NCI-H2107 treated with DMSO at 0.1 percent for 48 hours (cell line): ENCODE results near the gene LHFPL6.
A peak's percentile ranks its signal among the peaks of the same experiment; 100 is the strongest.

Experiments used
- DNase-seq: peaks from one replicate; lab custom pipeline; 2025; ENCODE audit not compliant: unreplicated experiment; lab: John Stamatoyannopoulos, UW

Gene LHFPL6

GRCh38 chr13:39602614-39603366, at the start of gene LHFPL6:
Gene LHFPL6 (minus strand): TSS chr13:39603193.
- DNase-seq = peak; percentile 58

DNA sequence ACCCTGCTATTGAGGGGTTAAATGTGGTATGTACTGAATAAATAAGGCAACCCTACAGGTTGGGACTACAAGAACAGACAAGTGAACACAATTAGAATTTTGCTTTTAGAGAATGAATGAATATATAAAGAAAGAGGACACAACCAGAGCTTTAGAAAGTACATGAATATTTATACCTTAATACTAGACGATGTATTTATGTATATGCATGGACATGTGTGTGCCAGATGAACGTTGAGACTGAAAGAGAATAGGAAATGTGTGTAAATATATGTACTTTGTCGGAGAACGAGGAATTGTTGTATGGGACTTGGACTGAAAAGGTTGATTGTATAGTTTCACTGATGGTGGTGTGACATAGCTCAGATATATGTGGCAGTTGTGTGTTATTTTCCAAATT, 43.1 kb upstream of the LHFPL6 start:
- DNase-seq = no peak

DNA sequence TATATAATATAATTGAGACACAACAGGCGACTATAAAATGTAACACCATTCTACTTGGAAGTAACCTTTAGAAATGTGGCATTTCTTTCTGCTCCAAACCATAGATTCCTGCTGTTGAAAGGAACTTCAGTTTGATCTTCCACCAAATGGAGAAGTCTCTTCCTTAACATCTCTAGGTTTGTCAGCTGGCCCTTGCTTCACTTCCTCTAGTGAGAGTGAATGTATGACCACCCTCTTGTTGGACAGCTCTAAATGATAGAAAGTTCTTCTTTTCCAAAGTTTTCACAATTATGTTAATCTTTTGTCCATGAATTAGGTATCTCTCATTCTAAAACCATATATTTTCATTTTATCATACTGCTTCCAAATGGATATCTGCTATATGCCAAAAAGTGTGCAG, 38.7 kb upstream of the LHFPL6 start:
- no peak for DNase-seq

DNA sequence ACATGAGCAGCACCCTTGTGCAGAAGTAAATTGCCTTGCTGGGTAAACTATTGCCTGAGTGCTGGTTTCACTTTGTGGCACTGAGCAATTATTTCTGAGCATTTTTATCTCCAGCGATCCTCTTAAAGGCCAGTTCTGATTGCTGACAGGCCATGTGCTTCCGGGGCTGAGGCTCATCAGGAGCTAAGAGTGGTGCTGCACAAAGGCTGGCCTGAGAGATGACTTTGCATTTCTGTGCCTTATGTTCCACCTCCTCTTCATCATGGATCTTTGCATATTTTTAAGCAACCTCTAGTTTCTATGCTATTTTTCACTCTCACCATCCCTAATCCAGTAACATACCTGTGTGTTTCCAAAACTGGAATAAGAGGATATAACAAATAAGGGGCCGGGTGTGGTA, 34.9 kb upstream of the LHFPL6 start:
- DNase-seq = no peak

DNA sequence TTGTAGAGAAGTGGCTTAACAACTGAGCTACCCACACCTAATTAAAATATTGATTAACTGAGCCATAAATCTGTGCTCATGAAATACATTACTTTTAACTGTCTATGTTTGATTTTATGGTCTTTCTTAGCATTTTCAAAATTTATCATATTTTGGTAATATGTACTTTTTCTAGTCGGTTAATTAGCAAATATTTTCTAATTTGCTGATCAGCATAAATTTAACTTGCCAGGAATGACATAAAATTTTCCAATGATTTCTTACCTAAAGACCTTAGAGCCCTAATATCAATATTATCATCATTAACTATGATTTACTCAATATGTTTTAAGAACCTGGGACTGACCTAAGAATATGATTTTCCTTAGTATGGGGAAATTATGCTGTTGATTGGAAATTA, 32.6 kb upstream of the LHFPL6 start:
- DNase-seq = no peak

- no peak for DNase-seq
These were observed 30.0 kb upstream of the LHFPL6 start for GRCh38 chr13:39632994-39633393.

DNA sequence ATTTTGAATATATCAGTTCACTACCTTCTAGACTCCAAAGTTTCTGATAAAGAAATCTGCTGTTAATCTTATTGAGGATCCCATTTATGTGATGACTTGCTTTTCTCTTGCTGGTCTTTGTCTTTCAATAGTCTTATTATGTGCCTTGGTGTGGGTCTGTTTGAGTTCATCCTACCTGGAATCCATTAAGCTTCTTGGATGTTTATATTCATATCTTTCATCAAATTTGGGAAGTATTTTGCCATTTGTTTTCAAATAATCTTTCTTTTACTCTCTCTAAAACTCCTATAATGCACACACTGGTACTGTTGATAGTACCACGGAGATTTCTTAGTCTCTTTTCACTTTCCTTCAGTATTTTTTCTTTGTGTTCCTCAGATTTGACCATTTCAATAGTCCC, 28.3 kb upstream of the LHFPL6 start:
- DNase-seq = no peak

GRCh38 chr13:39623466-39623865, 20.5 kb upstream of the LHFPL6 start:
- no peak for DNase-seq

- DNase-seq = no peak
These were observed 15.6 kb upstream of the LHFPL6 start for GRCh38 chr13:39618561-39618960.

DNA sequence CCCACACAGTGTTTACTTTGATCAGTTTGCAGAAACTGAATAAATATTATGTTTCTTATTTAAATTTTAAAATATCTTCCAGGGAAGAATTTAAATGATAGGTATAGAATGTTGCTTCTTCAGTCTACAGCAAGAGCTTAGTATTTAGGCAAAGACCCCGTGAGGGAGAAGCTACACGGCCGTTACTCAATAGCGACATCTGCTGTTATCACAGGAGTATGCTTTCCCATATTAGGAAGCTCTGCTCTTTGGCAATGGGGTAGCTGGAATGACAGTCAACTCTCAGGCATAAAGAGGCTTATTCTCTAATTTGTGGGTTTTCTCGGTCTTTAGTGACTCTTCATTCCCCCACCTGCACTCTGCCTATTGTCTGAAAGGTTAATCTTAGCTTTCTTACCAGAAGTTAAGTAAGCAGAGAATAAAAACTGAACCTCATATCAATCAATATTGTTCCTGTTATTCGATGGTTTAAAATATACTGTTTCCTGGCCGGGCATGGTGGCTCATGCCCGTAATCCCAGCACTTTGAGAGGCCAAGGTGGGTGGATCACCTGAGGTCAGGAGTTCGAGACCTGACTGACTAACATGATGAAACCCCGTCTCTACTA, 13.2 kb upstream of the LHFPL6 start:
- peak; percentile 82 for DNase-seq

DNA sequence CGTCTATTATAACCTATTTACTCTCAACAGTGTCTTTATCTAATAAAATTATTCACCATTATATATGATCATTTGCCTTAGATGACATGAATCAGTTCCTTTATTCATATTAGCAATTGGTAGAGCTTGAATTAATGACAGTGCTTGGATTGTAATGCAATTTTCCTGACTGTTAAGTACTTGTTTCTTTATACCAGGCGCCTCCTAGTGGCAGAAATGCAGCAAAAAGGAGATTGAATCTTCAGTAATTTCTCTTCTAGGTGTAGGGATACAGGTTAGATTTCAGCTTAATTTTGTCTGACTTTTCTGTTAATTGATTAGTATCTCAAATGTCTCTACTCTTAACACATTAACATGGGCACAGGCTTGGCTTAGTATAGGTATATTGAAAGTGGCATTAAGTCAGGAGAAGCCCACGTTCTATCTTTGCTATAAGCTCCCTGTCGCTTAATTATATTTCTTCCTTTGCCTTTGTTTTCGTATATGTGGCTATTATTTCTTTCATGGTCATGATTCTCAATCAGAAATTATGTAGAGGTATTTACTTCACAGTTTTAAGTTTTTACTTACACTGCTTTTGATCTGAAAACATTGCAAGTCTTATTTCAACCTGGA, 9.1 kb upstream of the LHFPL6 start:
- peak; percentile 45 for DNase-seq

DNA sequence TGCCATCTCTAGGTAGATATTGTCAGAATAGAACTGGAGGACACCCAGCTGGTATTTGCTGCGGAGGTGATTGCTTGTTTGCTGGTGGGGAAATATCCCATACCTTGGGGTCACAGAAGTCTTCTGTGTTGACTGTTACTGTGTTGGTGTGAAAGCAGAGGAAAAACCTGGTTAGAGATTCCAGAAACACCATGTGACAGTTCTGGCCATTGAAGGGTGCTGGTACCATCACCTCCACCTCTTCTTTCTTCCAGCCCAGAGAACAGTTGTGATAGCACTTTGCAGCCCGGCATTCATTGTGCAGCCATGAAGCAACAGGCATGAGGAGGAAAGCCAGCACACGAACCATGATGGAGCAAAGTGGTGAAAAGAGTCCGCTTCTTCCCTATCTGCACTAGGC, 4.9 kb upstream of the LHFPL6 start:
- DNase-seq = no peak

- no peak for DNase-seq
These were observed 2.8 kb upstream of the LHFPL6 start for GRCh38 chr13:39605677-39606320.

GRCh38 chr13:39604756-39605155, 1.8 kb upstream of the LHFPL6 start:
- DNase-seq = no peak

GRCh38 chr13:39603424-39603947, 493 bp upstream of the LHFPL6 start:
- no peak for DNase-seq

DNA sequence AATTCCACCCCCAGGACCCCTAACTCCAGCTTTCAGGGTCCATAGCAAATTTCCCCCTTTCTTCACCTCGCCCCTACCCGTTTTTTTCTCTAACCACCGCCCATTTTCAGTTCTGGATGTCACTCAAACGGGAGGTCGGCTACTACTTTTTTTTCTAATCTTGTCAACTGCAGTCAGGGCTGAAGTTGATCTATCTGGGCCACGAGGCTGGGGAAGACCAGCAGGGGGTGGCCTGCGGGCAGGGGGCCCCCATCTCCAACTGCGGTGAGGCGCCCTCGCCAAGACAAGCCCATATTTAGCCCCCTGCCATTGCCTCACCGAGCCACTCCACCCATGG, 748 bp downstream of the LHFPL6 start:
- DNase-seq = no peak

DNA sequence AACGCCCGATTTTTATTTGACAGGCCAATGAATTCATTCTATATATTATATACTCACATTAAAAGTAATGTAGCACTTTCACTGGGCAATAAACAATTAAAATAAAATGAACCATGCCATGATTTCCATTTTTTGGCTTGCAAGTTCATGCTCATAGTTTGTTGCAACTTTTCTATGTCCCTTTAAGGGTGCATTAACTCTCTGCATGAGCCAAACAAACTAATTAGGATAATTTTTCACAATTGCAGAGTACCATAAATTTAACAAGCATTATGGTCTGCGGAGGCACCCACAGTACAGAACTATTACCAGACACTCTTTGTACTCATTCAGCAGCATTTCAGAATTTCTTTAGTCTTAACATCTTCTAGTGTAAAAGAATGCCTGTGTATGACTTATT, 1.4 kb downstream of the LHFPL6 start:
- no peak for DNase-seq

- DNase-seq = peak; percentile 48
These were observed 2.2 kb downstream of the LHFPL6 start for GRCh38 chr13:39600766-39601165.

GRCh38 chr13:39599842-39600241, 3.2 kb downstream of the LHFPL6 start:
- no peak for DNase-seq

- DNase-seq = no peak
These were observed 4.0 kb downstream of the LHFPL6 start for GRCh38 chr13:39599012-39599411.

GRCh38 chr13:39597838-39598237, 5.2 kb downstream of the LHFPL6 start:
- DNase-seq = no peak

GRCh38 chr13:39596685-39597084, 6.3 kb downstream of the LHFPL6 start:
- DNase-seq = no peak
